ENCODE data around the gene REV1.
"Not testable (repeated sequence)": the region's sequence is repeated elsewhere in the genome, so short reads cannot be mapped to it uniquely, and the experiment has no call there.

The REV1 gene

GRCh38 chr2:99489063-99489760 lies 605 bp downstream of the REV1 start:
- in situ Hi-C loops (cut with HindIII; ENCODE audit: low pct_ligation_motif_present, low pct_unique_long_range_greater_than_20kb, low sequenced_read_pairs): no loop called here
- DNase-seq: peak; percentile 60

- peak; percentile 55 for DNase-seq
- in situ Hi-C loops (cut with HindIII; ENCODE audit: low pct_ligation_motif_present, low pct_unique_long_range_greater_than_20kb, low sequenced_read_pairs): no loop called here
Observed at GRCh38 chr2:99488539-99489062, 1.2 kb downstream of the REV1 start.

DNA sequence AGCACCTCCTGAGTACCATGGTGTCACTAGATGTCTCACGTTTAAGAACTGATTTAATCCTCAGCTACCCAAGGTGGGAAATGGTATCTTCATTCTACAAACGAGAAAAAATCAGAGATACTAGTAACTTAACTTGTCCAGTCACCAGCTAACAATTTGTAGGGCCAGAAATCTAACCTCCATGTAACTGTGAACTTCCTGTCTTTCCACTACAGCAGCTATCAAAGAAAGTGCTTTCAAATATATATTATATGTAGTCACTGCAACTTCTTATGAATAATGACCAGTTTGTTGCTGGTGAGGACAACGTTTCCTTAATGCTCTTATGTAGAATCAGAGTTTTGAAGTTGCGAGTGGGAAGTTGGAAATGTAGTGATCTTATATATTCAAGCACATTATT lies 1.9 kb downstream of the REV1 start:
- in situ Hi-C loops (cut with HindIII; ENCODE audit: low pct_ligation_motif_present, low pct_unique_long_range_greater_than_20kb, low sequenced_read_pairs): no loop called here
- DNase-seq: peak; percentile 16

DNA sequence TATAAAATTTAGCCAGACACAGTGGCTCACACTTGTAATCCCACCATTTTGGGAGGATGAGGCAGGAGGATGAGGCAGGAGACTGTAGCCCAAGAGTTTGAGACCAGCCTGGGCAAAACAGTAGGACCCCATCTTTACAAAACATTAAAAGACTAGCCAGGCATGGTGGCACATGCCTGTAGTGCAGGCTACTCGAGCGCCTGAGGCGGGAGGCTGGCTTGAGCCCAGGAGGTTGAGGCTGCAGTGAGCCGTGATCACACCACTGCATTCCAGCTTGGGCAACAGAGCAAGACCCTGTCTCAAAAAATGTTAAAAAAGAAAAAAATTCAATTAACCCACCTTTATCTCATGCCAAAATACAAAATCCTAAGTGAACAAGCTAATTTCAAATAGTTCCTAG lies 4.0 kb downstream of the REV1 start:
- DNase-seq: no peak
- in situ Hi-C loops (cut with HindIII; ENCODE audit: low pct_ligation_motif_present, low pct_unique_long_range_greater_than_20kb, low sequenced_read_pairs): no loop called here

DNA sequence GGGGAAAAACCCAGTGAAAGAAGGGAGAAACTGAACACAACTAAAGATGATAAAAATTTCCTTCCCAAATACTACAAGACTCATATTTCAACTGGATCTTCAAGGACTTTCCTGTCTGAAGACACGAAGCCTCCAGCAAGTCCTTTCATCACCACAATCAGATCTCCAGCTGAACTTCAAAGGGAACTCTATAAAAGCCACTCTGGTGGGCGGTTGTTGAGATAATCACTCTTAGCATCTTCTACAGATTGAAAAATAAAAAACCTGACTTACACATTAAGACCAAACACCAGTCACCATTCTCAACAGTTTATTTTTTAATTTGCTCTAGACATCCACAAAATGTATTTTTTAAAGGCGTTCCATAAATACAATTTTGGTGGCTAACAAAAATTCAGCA lies 4.4 kb downstream of the REV1 start:
- no peak for DNase-seq
- in situ Hi-C loops (cut with HindIII; ENCODE audit: low pct_ligation_motif_present, low pct_unique_long_range_greater_than_20kb, low sequenced_read_pairs): no loop called here

GRCh38 chr2:99484205-99484604 lies 5.6 kb downstream of the REV1 start:
- in situ Hi-C loops (cut with HindIII; ENCODE audit: low pct_ligation_motif_present, low pct_unique_long_range_greater_than_20kb, low sequenced_read_pairs): no loop called here
- DNase-seq: no peak

GRCh38 chr2:99481941-99482340 lies 7.9 kb downstream of the REV1 start:
- in situ Hi-C loops (cut with HindIII; ENCODE audit: low pct_ligation_motif_present, low pct_unique_long_range_greater_than_20kb, low sequenced_read_pairs): no loop called here
- no peak for DNase-seq

- in situ Hi-C loops (cut with HindIII; ENCODE audit: low pct_ligation_motif_present, low pct_unique_long_range_greater_than_20kb, low sequenced_read_pairs): no loop called here
- no peak for DNase-seq
Observed at GRCh38 chr2:99481527-99481926, 8.3 kb downstream of the REV1 start.

- in situ Hi-C loops (cut with HindIII; ENCODE audit: low pct_ligation_motif_present, low pct_unique_long_range_greater_than_20kb, low sequenced_read_pairs): no loop called here
Observed at GRCh38 chr2:99480390-99480789, 9.4 kb downstream of the REV1 start.

DNA sequence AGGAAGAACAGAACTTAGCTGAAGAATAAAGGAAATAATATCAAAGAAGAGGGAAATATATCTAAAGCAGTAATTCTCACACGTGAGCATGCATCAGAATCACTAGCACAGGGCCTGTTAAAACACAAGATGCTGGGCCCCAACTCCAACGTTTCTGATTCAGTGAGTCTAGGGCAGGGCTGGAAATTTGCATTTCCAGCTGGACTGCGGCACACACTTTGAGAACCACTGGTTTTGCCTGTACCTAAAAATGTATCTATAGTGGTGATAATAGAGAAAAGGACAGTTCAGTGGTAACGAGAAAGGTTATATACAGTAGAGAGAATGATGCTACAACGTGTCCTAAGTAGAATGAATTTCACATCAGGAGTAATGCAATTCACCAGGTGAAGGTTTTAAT lies 11.2 kb downstream of the REV1 start:
- in situ Hi-C loops (cut with HindIII; ENCODE audit: low pct_ligation_motif_present, low pct_unique_long_range_greater_than_20kb, low sequenced_read_pairs): no loop called here
- no peak for DNase-seq

More at GRCh38 chr2:99480390-99480789, 9.4 kb downstream of the REV1 start:
- no peak for DNase-seq

GRCh38 chr2:99477054-99477453 lies 12.8 kb downstream of the REV1 start:
- in situ Hi-C loops (cut with HindIII; ENCODE audit: low pct_ligation_motif_present, low pct_unique_long_range_greater_than_20kb, low sequenced_read_pairs): no loop called here
- DNase-seq: no peak

DNA sequence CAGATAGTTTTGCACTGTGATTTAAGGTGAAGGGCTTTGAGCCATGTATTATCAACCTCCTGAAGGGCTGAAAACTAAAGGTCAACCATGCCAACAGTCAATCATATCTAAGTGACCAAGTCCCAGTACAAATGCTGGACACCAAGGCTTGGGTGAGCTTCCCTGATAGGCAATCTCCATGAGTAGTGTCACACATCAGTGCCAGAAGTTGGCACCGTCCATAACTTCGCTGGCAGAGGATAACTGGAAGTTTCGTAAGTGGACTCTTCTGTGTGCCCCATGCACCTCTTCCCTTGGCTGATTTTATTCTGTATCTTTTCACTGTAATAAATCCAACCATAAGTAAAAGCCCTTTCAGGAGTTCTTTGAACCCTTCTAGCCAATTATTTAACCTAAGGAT lies 13.2 kb downstream of the REV1 start:
- no peak for DNase-seq
- in situ Hi-C loops (cut with HindIII; ENCODE audit: low pct_ligation_motif_present, low pct_unique_long_range_greater_than_20kb, low sequenced_read_pairs): no loop called here

DNA sequence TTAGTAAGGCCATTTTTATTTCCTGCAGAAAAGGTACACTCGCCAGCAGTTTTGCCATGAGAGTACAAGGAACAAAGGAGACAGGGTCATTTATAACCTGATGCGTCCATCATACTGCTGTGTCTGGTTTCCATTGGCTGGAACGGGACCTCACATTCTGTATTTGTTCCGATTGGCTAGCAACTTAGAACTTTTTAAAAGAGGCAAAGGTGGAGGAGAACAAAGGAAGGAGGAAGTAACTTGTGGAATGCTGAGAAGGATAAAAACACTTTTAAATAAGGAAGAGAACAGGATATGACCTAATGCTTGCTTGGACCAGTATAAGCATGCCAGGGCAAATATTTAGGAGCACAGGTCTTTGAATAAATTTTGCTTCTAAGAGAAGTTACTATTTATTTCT lies 14.7 kb downstream of the REV1 start:
- DNase-seq; in situ Hi-C loops (cut with HindIII; ENCODE audit: low pct_ligation_motif_present, low pct_unique_long_range_greater_than_20kb, low sequenced_read_pairs): not testable (repeated sequence)

DNA sequence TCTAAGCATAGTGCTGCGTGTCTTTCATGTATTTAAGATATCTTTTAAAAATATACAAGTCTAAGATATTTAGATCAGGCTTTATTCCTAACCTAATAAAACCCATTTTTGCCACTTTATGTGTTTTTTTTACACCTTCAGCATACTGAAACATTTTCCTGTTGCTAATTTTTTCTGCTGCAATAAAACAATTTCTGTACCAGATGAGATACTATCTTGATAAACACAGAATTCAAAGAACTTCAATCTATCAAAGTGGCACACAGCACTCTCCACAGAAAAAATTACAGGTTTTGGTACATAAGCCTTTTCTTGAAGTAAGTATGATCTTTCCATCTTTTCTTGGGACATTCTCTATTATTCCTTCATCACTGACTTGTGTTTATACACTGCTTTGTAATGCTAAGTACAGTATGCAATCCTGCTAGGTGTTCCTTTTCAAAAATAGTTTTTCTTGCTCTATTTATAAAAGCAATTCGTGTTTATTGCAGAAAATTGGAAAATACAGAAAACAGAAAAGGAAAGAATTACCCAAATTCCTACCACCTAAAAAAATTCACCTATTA lies 16.2 kb downstream of the REV1 start:
- DNase-seq: no peak
- in situ Hi-C loops (cut with HindIII; ENCODE audit: low pct_ligation_motif_present, low pct_unique_long_range_greater_than_20kb, low sequenced_read_pairs): no loop called here

- no peak for DNase-seq
- in situ Hi-C loops (cut with HindIII; ENCODE audit: low pct_ligation_motif_present, low pct_unique_long_range_greater_than_20kb, low sequenced_read_pairs): no loop called here
Observed at GRCh38 chr2:99472600-99472960, 17.2 kb downstream of the REV1 start.

DNA sequence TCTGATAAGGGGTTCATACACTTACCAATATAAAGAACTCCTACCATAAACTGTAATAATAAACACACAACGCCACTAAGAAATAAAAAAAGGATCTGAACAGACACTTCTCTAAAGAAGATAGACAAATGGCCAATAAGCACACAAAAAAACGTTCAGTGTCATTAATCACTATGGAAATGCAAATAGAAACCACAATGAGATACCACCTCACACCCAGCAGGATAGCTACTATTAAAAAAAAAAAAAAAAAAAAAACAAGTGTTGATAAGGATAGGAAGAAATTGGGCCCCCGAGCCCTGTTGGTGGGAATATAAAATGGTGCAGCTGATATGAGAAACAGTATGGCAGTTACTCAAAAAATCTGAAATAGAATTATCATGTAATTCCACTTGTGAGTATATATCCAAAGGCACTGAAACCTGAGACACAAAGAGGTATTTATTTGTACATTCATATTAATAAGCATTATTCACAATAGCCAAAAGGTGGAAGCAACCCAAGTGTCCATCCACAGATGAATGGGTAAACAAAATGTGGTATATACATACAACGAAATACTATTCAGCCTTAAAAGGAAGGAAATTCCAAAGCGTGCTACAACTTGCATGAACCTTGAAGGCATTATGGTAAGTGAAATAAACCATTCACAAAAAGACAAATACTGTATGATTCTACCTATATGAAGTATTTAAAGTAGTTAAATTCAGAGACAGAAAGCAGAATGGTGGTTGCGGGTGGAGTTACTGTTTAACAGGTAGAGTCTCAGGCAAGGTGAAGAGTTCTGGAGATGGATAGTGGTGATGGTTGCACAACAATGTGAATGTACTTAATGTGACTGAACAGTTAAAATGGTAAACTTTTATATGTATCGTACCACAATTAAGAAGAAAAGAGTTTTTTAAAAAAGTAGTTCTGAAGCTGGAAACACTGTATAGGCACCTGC lies 17.9 kb downstream of the REV1 start:
- in situ Hi-C loops (cut with HindIII; ENCODE audit: low pct_ligation_motif_present, low pct_unique_long_range_greater_than_20kb, low sequenced_read_pairs): no loop called here
- DNase-seq: no peak

GRCh38 chr2:99470957-99471356 lies 18.9 kb downstream of the REV1 start:
- no peak for DNase-seq
- in situ Hi-C loops (cut with HindIII; ENCODE audit: low pct_ligation_motif_present, low pct_unique_long_range_greater_than_20kb, low sequenced_read_pairs): no loop called here

DNA sequence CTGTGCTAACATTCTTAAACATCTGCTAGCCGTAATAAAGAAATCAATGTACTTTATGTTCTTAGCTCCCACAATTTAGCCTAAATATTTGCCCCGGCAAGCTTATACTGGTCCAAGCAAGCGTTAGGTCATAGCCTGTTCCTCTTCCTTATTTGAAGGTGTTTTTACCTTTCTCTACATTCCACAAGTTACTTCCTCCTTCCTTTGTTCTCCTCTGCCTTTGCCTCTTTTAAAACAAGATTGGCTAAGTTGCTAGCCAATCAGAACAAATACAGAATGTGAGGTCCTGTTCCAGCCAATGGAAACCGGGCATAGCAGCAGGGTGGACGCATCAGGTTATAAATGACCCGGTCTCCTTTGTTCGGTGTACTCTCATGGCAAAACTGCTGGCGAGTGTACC lies 19.4 kb downstream of the REV1 start:
- DNase-seq; in situ Hi-C loops (cut with HindIII; ENCODE audit: low pct_ligation_motif_present, low pct_unique_long_range_greater_than_20kb, low sequenced_read_pairs): not testable (repeated sequence)

- in situ Hi-C loops (cut with HindIII; ENCODE audit: low pct_ligation_motif_present, low pct_unique_long_range_greater_than_20kb, low sequenced_read_pairs): no loop called here
- no peak for DNase-seq
Observed at GRCh38 chr2:99469394-99469793, 20.4 kb downstream of the REV1 start.
